Coronary artery (tissue), 2 donors: Measurements from ENCODE around the gene RCCD1.

ENCODE experiments used
- DNase-seq: peaks from one replicate; pipeline ENCODE4 v3.0.0-alpha.2; 2017; ENCODE audit warnings: low spot score
- H3K27ac ChIP-seq, 2 donors: fragments of 200-600 bp; sonication (generic); one replicate each; pipeline ENCODE4 v1.5.1; 2016 to 2019
- H3K4me3 ChIP-seq: fragments of 200-600 bp; sonication (generic); 2 replicates; pipeline ENCODE4 v1.5.1; 2016; ENCODE audit warnings: mild to moderate bottlenecking, moderate library complexity
- CTCF ChIP-seq: fragments of 200-600 bp; sonication (generic); IDR thresholded peaks from one replicate; pipeline ENCODE4 v1.5.1; 2019; ENCODE audit warnings: antibody characterized with exemption

RCCD1 gene

GRCh38 chr15:90972133-90972532 is 17.4 kb downstream of the RCCD1 start:
- H3K4me3 ChIP-seq: no peak overlapping the region
- TF ChIP-seq CTCF: no peak
- H3K27ac ChIP-seq: no peak overlapping the region
- no peak for DNase-seq

GRCh38 chr15:90974216-90974615 is 19.5 kb downstream of the RCCD1 start:
- TF ChIP-seq CTCF: no peak
- Histone ChIP-seq H3K27ac (no peak overlapping the region), H3K4me3 (no peak overlapping the region)
- DNase-seq: no peak

- no peak for TF ChIP-seq CTCF
- H3K4me3 ChIP-seq: no peak overlapping the region
- H3K27ac ChIP-seq: no peak overlapping the region
- DNase-seq: no peak
These were observed 24.9 kb downstream of the RCCD1 start for GRCh38 chr15:90979582-90979981.

- TF ChIP-seq CTCF: no peak
- H3K4me3 ChIP-seq: no peak overlapping the region
- no peak for DNase-seq
- H3K27ac ChIP-seq: no peak overlapping the region
These were observed 27.0 kb downstream of the RCCD1 start for GRCh38 chr15:90981681-90982080.

GRCh38 chr15:90982135-90982534 is 27.5 kb downstream of the RCCD1 start:
- no peak overlapping the region for H3K27ac ChIP-seq
- DNase-seq: no peak
- TF ChIP-seq CTCF: no peak
- H3K4me3 ChIP-seq: no peak overlapping the region

- H3K4me3 ChIP-seq: no peak overlapping the region
- DNase-seq: no peak
- TF ChIP-seq CTCF: no peak
- H3K27ac ChIP-seq: no peak overlapping the region
These were observed 32.3 kb downstream of the RCCD1 start for GRCh38 chr15:90986790-90987507.

GRCh38 chr15:90987561-90988141 is 33.0 kb downstream of the RCCD1 start:
- no peak overlapping the region for H3K27ac ChIP-seq
- no peak for TF ChIP-seq CTCF
- DNase-seq: no peak
- H3K4me3 ChIP-seq: no peak overlapping the region
